HCT116 (cell line): ENCODE results near the gene ATF7. TPM values are rescaled to one million over a fixed set of nuclear protein-coding genes. Genes with fewer than 3 reads are reported as not detected.

Source experiments
- ATAC-seq: fragments of 200-7000 bp; cut with Tn5 transposase; 2 replicates; pipeline ENCODE4 v1.9.1; 2020; ENCODE audit warnings: mild to moderate bottlenecking, moderate library complexity
- BruUV-seq: library from RNA; stranded (reverse); fragments of 400-500 nt; replicated peaks from 2 replicates; lab custom pipeline; 2021; lab: Mats Ljungman, UMichigan
- CTCF ChIA-PET: fragments of 300-600 bp; sonication (Branson Sonifier 250); formaldehyde crosslinking; loops from one replicate; lab custom pipeline; 2021; ENCODE audit warnings: antibody characterized with exemption; lab: Charles Lee
- POLR2A ChIA-PET: fragments of 300-600, 350-600 bp; sonication (Branson Sonifier 250); formaldehyde crosslinking; loops from one replicate; lab custom pipeline; 2021; ENCODE audit warnings: antibody characterized with exemption; lab: Charles Lee
- RAD21 ChIA-PET, 2 experiments: fragments of 300-600 bp; sonication (Branson Sonifier 250); formaldehyde crosslinking; loops; one replicate each; lab custom pipeline; 2023; ENCODE audit warnings: low total read pairs in 2 of 2; ENCODE audit not compliant: uncharacterized antibody in 2 of 2, unreplicated experiment in 2 of 2, low non-redundant PET in 1 of 2; lab: Charles Lee
- DNase-seq: peaks from one replicate; pipeline ENCODE4 v3.0.0-alpha.2; 2010; ENCODE audit warnings: low read depth, low spot score
- H2AFZ ChIP-seq: fragments of 200-600 bp; shearing (Covaris generic), sonication (generic); 2 replicates; pipeline ENCODE4 v1.6.1; 2017; ENCODE audit warnings: low read depth, mixed run types, mixed read lengths, antibody characterized with exemption, low read length; ENCODE audit not compliant: poor library complexity, severe bottlenecking
- H3K27ac ChIP-seq: 2 replicates; pipeline ENCODE4 v1.5.1; 2012; ENCODE audit warnings: low read depth, low read length
- H3K27me3 ChIP-seq: fragments of 200-600 bp; sonication (generic); 2 replicates; pipeline ENCODE4 v1.6.1; 2016; ENCODE audit warnings: mixed run types, low read length, mixed read lengths; ENCODE audit not compliant: insufficient read depth
- H3K36me3 ChIP-seq, 2 experiments: fragments of 200-500 bp in 1 of 2; fragments of 200-600 bp in 1 of 2; sonication (Bioruptor generic) in 1 of 2; sonication (generic) in 1 of 2; 2 replicates each; pipeline versions ENCODE4 v1.5.1 to v1.6.1; 2014 to 2016; ENCODE audit warnings: low read length in 2 of 2, inconsistent platforms in 1 of 2, mixed read lengths in 1 of 2, mixed run types in 1 of 2; ENCODE audit not compliant: insufficient read depth in 2 of 2, control insufficient read depth in 1 of 2
- H3K4me1 ChIP-seq, 2 experiments: fragments of 200-600 bp in 1 of 2; sonication (generic) in 1 of 2; 2 replicates each; pipeline versions ENCODE4 v1.5.1 to v1.6.1; 2012 to 2017; ENCODE audit warnings: low read length in 2 of 2, inconsistent platforms in 1 of 2, mild to moderate bottlenecking in 1 of 2, mixed read lengths in 1 of 2, mixed run types in 1 of 2, moderate library complexity in 1 of 2; ENCODE audit not compliant: insufficient read depth in 2 of 2, control insufficient read depth in 1 of 2
- H3K4me2 ChIP-seq: fragments of 200-600 bp; sonication (generic); 2 replicates; pipeline ENCODE4 v1.6.1; 2017; ENCODE audit warnings: mixed run types, low read length, mixed read lengths
- H3K4me3 ChIP-seq, 2 experiments: fragments of 200-600 bp in 1 of 2; sonication (generic) in 1 of 2; replicated peaks in 1 of 2; 2 replicates each; pipeline ENCODE4 v1.5.1; 2011 to 2016; ENCODE audit warnings: low read length in 2 of 2, control low read depth in 1 of 2, low read depth in 1 of 2, mild to moderate bottlenecking in 1 of 2, mixed read lengths in 1 of 2, mixed run types in 1 of 2
- H3K79me2 ChIP-seq: fragments of 200-600 bp; sonication (generic); 2 replicates; pipeline ENCODE4 v1.6.1; 2017; ENCODE audit warnings: mild to moderate bottlenecking, mixed run types, low read length, moderate library complexity, mixed read lengths; ENCODE audit not compliant: insufficient read depth
- H3K9ac ChIP-seq: fragments of 200-600 bp; sonication (generic); 2 replicates; pipeline ENCODE4 v1.6.1; 2016; ENCODE audit warnings: low read length, mixed read lengths
- H3K9me2 ChIP-seq: fragments of 200-600 bp; sonication (generic), shearing (Covaris generic); 2 replicates; pipeline ENCODE4 v1.6.1; 2017; ENCODE audit warnings: mixed run types, mild to moderate bottlenecking, moderate library complexity; ENCODE audit not compliant: insufficient read depth
- H3K9me3 ChIP-seq, 2 experiments: fragments of 200-500 bp in 1 of 2; fragments of 200-600 bp in 1 of 2; sonication (Bioruptor generic) in 1 of 2; sonication (generic) in 1 of 2; 2 replicates each; pipeline ENCODE4 v1.6.1; 2014 to 2017; ENCODE audit warnings: low read length in 2 of 2, mixed read lengths in 2 of 2, inconsistent platforms in 1 of 2, low read depth in 1 of 2, mild to moderate bottlenecking in 1 of 2, mixed run types in 1 of 2, moderate library complexity in 1 of 2; ENCODE audit not compliant: control insufficient read depth in 1 of 2, insufficient read depth in 1 of 2
- H4K20me1 ChIP-seq: fragments of 200-600 bp; sonication (generic), shearing (Covaris generic); 2 replicates; pipeline ENCODE4 v1.6.1; 2017; ENCODE audit warnings: mixed run types, mild to moderate bottlenecking, moderate library complexity; ENCODE audit not compliant: insufficient read depth
- CBX3 ChIP-seq: IDR thresholded peaks from 2 replicates; pipeline ENCODE4 v1.6.1; 2012; ENCODE audit warnings: low read depth
- CEBPB ChIP-seq: IDR thresholded peaks from 2 replicates; pipeline ENCODE4 v1.6.1; 2012; ENCODE audit warnings: low read depth
- ELF1 ChIP-seq: IDR thresholded peaks from 2 replicates; pipeline ENCODE4 v1.6.1; 2012; ENCODE audit warnings: low read depth, borderline replicate concordance
- EZH2phosphoT487 ChIP-seq: fragments of 200-600 bp; IDR thresholded peaks from 2 replicates; pipeline ENCODE4 v1.6.1; 2018; ENCODE audit warnings: antibody characterized with exemption, borderline replicate concordance
- FOSL1 ChIP-seq: IDR thresholded peaks from 2 replicates; pipeline ENCODE4 v1.6.1; 2012; ENCODE audit warnings: low read depth
- intact Hi-C: fragments of 100-400 bp; cut with micrococcal nuclease; formaldehyde crosslinking; loops from 2 replicates; pipeline ENCODE4 v1.10.0; 2022
- total RNA-seq: library from RNA; stranded (reverse); gene quantifications from one replicate; pipeline ENCODE4 v1.2.1, GENCODE V29; 2021; ENCODE audit not compliant: unreplicated experiment

The ATF7 gene
- total RNA-seq, 1 experiment from 2014 or later, result 24.0 TPM

GRCh38 chr12:53479331-53479730, 146.9 kb downstream of the ATF7 start:
- Histone ChIP-seq H3K4me2 (no peak overlapping the region), H3K27me3 (no peaks in the 10 kb centered on the region), H3K4me1 (peaks cover 0 to 36% of the 10 kb centered on the region in 2 experiments; a peak in 2 of 4 replicates), H3K27ac (no peak overlapping the region), H4K20me1 (peaks cover 46% of the 10 kb centered on the region; the same call in 1 of the 2 replicates), H3K4me3 (no peak overlapping the region), H3K9me3 (no peaks in the 10 kb centered on the region), H2AFZ (no peak overlapping the region), H3K9ac (no peak overlapping the region)
- POLR2A ChIA-PET, result no interaction called here
- no TSS peak for BruUV-seq
- intact Hi-C loops, result no loop called here
- no peak for ATAC-seq
- TF ChIP-seq ELF1 (no peak), CBX3 (no peak), EZH2phosphoT487 (no peak), FOSL1 (no peak)
- TF ChIP-seq, all 23 proteins: peak for 0
- Histone ChIP-seq H3K79me2 (peaks cover 64% of the 10 kb centered on the region), H3K9me2 (no peaks in the 10 kb centered on the region), H3K36me3 (peaks cover 62 to 82% of the 10 kb centered on the region in 2 experiments)
- RAD21 ChIA-PET, result no interaction called here
- DNase-seq, result no peak
- CTCF ChIA-PET, result no interaction called here

GRCh38 chr12:53478865-53479264, 147.3 kb downstream of the ATF7 start:
- peaks cover 51% of the 10 kb centered on the region; the same call in 1 of the 2 replicates for H4K20me1 ChIP-seq
- DNase-seq, result no peak
- TF ChIP-seq CEBPB, result no peak
- H3K27ac ChIP-seq, result no peak overlapping the region
- BruUV-seq, result no TSS peak
- RAD21 ChIA-PET, result no interaction called here
- POLR2A ChIA-PET, result no interaction called here
- no peaks in the 10 kb centered on the region for H3K9me2 ChIP-seq
- H3K79me2 ChIP-seq, result peaks cover 69% of the 10 kb centered on the region
- no peak for ATAC-seq
- no peak overlapping the region for H3K4me2 ChIP-seq
- peaks cover 65 to 84% of the 10 kb centered on the region in 2 experiments for H3K36me3 ChIP-seq
- no peaks in the 10 kb centered on the region for H3K27me3 ChIP-seq
- H3K4me1 ChIP-seq, result peaks cover 0 to 36% of the 10 kb centered on the region in 2 experiments; a peak in 2 of 4 replicates
- H2AFZ ChIP-seq, result no peak overlapping the region
- CTCF ChIA-PET, result no interaction called here
- intact Hi-C loops, result no loop called here
- H3K4me3 ChIP-seq, result no peak overlapping the region
- H3K9me3 ChIP-seq, result no peaks in the 10 kb centered on the region
- H3K9ac ChIP-seq, result no peak overlapping the region
